ENCODE measurements around the gene SCAF4.

The SCAF4 gene

GRCh38 chr21:31713115-31713514 is 18.8 kb downstream of the SCAF4 start:
- no peak for DNase-seq (ENCODE audit: low read depth in 1 of 2, low spot score in 1 of 2)

- no peak for DNase-seq (ENCODE audit: low read depth in 1 of 2, low spot score in 1 of 2)
Observed at GRCh38 chr21:31711745-31712285, 20.1 kb downstream of the SCAF4 start.

- no peak for DNase-seq (ENCODE audit: low read depth in 1 of 2, low spot score in 1 of 2)
Observed at GRCh38 chr21:31711326-31711725, 20.6 kb downstream of the SCAF4 start.

GRCh38 chr21:31710586-31710985 is 21.3 kb downstream of the SCAF4 start:
- no peak for DNase-seq (ENCODE audit: low read depth in 1 of 2, low spot score in 1 of 2)

GRCh38 chr21:31708541-31708940 is 23.4 kb downstream of the SCAF4 start:
- DNase-seq (ENCODE audit: low read depth in 1 of 2, low spot score in 1 of 2): no peak

- no peak for DNase-seq (ENCODE audit: low read depth in 1 of 2, low spot score in 1 of 2)
Observed at GRCh38 chr21:31707499-31707898, 24.4 kb downstream of the SCAF4 start.

- no peak for DNase-seq (ENCODE audit: low read depth in 1 of 2, low spot score in 1 of 2)
Observed at GRCh38 chr21:31706562-31706961, 25.4 kb downstream of the SCAF4 start.

- DNase-seq (ENCODE audit: low read depth in 1 of 2, low spot score in 1 of 2): no peak
Observed at GRCh38 chr21:31700040-31700439, 31.9 kb downstream of the SCAF4 start.

- DNase-seq (ENCODE audit: low read depth in 1 of 2, low spot score in 1 of 2): no peak
Observed at GRCh38 chr21:31698461-31698860, 33.5 kb downstream of the SCAF4 start.

GRCh38 chr21:31696424-31696823 is 35.5 kb downstream of the SCAF4 start:
- no peak for DNase-seq (ENCODE audit: low read depth in 1 of 2, low spot score in 1 of 2)

- no peak for DNase-seq (ENCODE audit: low read depth in 1 of 2, low spot score in 1 of 2)
Observed at GRCh38 chr21:31693222-31693621, 38.7 kb downstream of the SCAF4 start.

GRCh38 chr21:31688603-31689368 is 43.1 kb downstream of the SCAF4 start:
- DNase-seq (ENCODE audit: low read depth in 1 of 2, low spot score in 1 of 2): no peak

- DNase-seq (ENCODE audit: low read depth in 1 of 2, low spot score in 1 of 2): no peak
Observed at GRCh38 chr21:31687108-31687507, 44.8 kb downstream of the SCAF4 start.

GRCh38 chr21:31686272-31686915 is 45.5 kb downstream of the SCAF4 start:
- no peak for DNase-seq (ENCODE audit: low read depth in 1 of 2, low spot score in 1 of 2)

- DNase-seq (ENCODE audit: low read depth in 1 of 2, low spot score in 1 of 2): no peak
Observed at GRCh38 chr21:31684918-31685317, 47.0 kb downstream of the SCAF4 start.

- no peak for DNase-seq (ENCODE audit: low read depth in 1 of 2, low spot score in 1 of 2)
Observed at GRCh38 chr21:31683029-31683428, 48.9 kb downstream of the SCAF4 start.

GRCh38 chr21:31682620-31683019 is 49.3 kb downstream of the SCAF4 start:
- DNase-seq (ENCODE audit: low read depth in 1 of 2, low spot score in 1 of 2): no peak

- DNase-seq (ENCODE audit: low read depth in 1 of 2, low spot score in 1 of 2): no peak
Observed at GRCh38 chr21:31678478-31678877, 53.4 kb downstream of the SCAF4 start.

GRCh38 chr21:31677047-31677446 is 54.9 kb downstream of the SCAF4 start:
- DNase-seq (ENCODE audit: low read depth in 1 of 2, low spot score in 1 of 2): no peak

GRCh38 chr21:31675960-31676359 is 56.0 kb downstream of the SCAF4 start:
- no peak for DNase-seq (ENCODE audit: low read depth in 1 of 2, low spot score in 1 of 2)

- DNase-seq (ENCODE audit: low read depth in 1 of 2, low spot score in 1 of 2): no peak
Observed at GRCh38 chr21:31675318-31675717, 56.6 kb downstream of the SCAF4 start.

- DNase-seq (ENCODE audit: low read depth in 1 of 2, low spot score in 1 of 2): no peak
Observed at GRCh38 chr21:31673321-31673912, 58.5 kb downstream of the SCAF4 start.
